ENCODE data around the gene B3GNT5. TPM values are rescaled to one million over a fixed set of nuclear protein-coding genes. Genes with fewer than 3 reads are reported as not detected.
A peak's percentile ranks its signal among the peaks of the same experiment; 100 is the strongest.
"Not testable (repeated sequence)": the region's sequence is repeated elsewhere in the genome, so short reads cannot be mapped to it uniquely, and the experiment has no call there.

B3GNT5 gene
- total RNA-seq, 1 donor from 2014 or later, result 25.0 TPM

DNA sequence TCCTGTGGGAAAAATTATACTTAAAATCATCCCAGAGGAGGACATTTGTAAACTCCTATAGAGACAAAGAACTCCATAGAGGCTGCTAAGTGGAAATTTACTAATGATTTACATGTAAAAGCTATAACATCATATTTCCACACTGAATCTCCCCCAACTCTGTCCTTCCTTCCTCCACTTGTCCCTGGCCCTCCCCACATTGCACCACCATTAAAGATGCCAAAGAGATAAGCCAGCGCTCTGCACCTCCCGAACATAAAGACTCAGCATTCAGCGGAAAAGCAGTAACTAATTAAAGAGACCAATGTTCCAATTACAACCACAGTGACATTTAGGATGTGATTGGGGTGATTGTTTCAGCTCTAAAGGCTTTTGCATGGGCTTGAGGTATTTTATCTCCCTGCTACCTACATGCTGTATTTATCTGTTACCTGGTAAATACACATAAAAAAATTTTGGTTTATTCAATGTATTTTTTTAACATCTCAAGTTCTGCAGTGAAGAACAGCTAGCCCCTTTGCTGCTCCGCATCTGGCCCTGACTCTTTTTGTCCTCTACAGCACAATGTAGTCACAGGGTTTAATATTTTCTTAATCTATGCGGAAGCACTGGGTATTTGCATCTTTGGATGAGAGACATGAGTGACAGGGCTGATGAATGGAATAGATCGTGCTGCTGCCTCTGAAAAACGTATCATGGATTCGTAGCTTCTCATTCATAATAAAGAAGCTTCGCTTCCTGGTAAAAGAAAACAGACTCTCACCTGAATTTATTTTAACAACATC is 35.3 kb upstream of the B3GNT5 start:
- no peak for DNase-seq
- Mint-ChIP-seq H3K27ac (no peak overlapping the region), H3K27me3 (peaks cover 2% of the 10 kb centered on the region), H3K36me3 (ENCODE audit: low read depth) (no peaks in the 10 kb centered on the region), H3K4me3 (no peak overlapping the region), H3K9me3 (no peaks in the 10 kb centered on the region), H3K4me1 (peaks cover 8% of the 10 kb centered on the region)
- intact Hi-C loops (cut with micrococcal nuclease), result no loop called here

- Mint-ChIP-seq H3K4me3 (no peak overlapping the region), H3K27me3 (peaks cover 2% of the 10 kb centered on the region), H3K36me3 (ENCODE audit: low read depth) (no peaks in the 10 kb centered on the region), H3K4me1 (peaks cover 13% of the 10 kb centered on the region), H3K9me3 (no peaks in the 10 kb centered on the region), H3K27ac (no peak overlapping the region)
- DNase-seq, result no peak
- intact Hi-C loops (cut with micrococcal nuclease), result no loop called here
Observed at GRCh38 chr3:183218826-183219225, 34.2 kb upstream of the B3GNT5 start.

GRCh38 chr3:183220828-183221227 is 32.2 kb upstream of the B3GNT5 start:
- no peak overlapping the region for H3K27ac Mint-ChIP-seq
- DNase-seq, result no peak
- intact Hi-C loops (cut with micrococcal nuclease), result no loop called here
- no peaks in the 10 kb centered on the region for H3K9me3 Mint-ChIP-seq
- no peaks in the 10 kb centered on the region for H3K27me3 Mint-ChIP-seq
- no peaks in the 10 kb centered on the region for H3K36me3 Mint-ChIP-seq (ENCODE audit: low read depth)
- no peak overlapping the region for H3K4me3 Mint-ChIP-seq
- peaks cover 26% of the 10 kb centered on the region for H3K4me1 Mint-ChIP-seq

GRCh38 chr3:183222631-183223235 is 30.3 kb upstream of the B3GNT5 start:
- H3K9me3 Mint-ChIP-seq, result peaks cover 3% of the 10 kb centered on the region
- intact Hi-C loops (cut with micrococcal nuclease), result no loop called here
- H3K4me1 Mint-ChIP-seq, result peaks cover 32% of the 10 kb centered on the region
- H3K36me3 Mint-ChIP-seq (ENCODE audit: low read depth), result peaks cover 3% of the 10 kb centered on the region
- H3K27ac Mint-ChIP-seq, result no peak overlapping the region
- H3K27me3 Mint-ChIP-seq, result no peaks in the 10 kb centered on the region
- no peak overlapping the region for H3K4me3 Mint-ChIP-seq
- no peak for DNase-seq

GRCh38 chr3:183224180-183224970 is 28.7 kb upstream of the B3GNT5 start:
- Mint-ChIP-seq H3K27me3 (no peaks in the 10 kb centered on the region), H3K4me3 (peak overlapping the region; percentile 74), H3K4me1 (peaks cover 32% of the 10 kb centered on the region), H3K27ac (peak overlapping the region; percentile 73), H3K9me3 (peaks cover 3% of the 10 kb centered on the region), H3K36me3 (ENCODE audit: low read depth) (peaks cover 3% of the 10 kb centered on the region)
- peak; percentile 85 for DNase-seq
- intact Hi-C loops (cut with micrococcal nuclease), result loop anchor here (1.0 kb wide), 2 partner anchors 13 to 29 kb away; partner anchors contain the start of gene B3GNT5

GRCh38 chr3:183226333-183226890 is 26.6 kb upstream of the B3GNT5 start:
- Mint-ChIP-seq H3K27me3 (no peaks in the 10 kb centered on the region), H3K4me1 (peaks cover 32% of the 10 kb centered on the region), H3K27ac (no peak overlapping the region), H3K4me3 (no peak overlapping the region), H3K9me3 (peaks cover 3% of the 10 kb centered on the region), H3K36me3 (ENCODE audit: low read depth) (peaks cover 3% of the 10 kb centered on the region)
- intact Hi-C loops (cut with micrococcal nuclease), result no loop called here
- no peak for DNase-seq

DNA sequence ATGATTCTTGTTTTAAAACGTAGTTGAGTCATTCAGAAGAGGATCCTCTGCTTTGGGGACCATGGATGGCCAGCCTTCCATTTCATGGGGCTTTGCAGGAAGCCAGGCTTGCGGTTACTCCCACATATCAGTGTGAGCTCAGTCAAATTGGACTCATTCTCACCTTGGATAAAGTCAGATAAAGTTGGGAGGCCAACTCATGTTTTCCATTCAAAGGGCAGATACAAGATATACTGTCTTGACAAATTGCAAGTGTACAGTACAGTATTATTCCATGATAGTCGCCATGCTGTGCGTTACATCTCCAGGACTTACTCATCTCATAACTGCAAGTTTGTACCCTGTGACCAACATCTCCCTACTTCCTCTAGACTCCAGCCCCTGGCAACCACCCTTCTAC is 25.5 kb upstream of the B3GNT5 start:
- intact Hi-C loops (cut with micrococcal nuclease), result loop anchor here (1.0 kb wide), 3 partner anchors 39 to 69 kb away; no protein-coding TSS in a partner anchor
- peak overlapping the region; percentile 14 for H3K27ac Mint-ChIP-seq
- no peaks in the 10 kb centered on the region for H3K27me3 Mint-ChIP-seq
- no peak for DNase-seq
- peaks cover 31% of the 10 kb centered on the region for H3K4me1 Mint-ChIP-seq
- H3K36me3 Mint-ChIP-seq (ENCODE audit: low read depth), result peaks cover 3% of the 10 kb centered on the region
- H3K4me3 Mint-ChIP-seq, result no peak overlapping the region
- peaks cover 3% of the 10 kb centered on the region for H3K9me3 Mint-ChIP-seq

DNA sequence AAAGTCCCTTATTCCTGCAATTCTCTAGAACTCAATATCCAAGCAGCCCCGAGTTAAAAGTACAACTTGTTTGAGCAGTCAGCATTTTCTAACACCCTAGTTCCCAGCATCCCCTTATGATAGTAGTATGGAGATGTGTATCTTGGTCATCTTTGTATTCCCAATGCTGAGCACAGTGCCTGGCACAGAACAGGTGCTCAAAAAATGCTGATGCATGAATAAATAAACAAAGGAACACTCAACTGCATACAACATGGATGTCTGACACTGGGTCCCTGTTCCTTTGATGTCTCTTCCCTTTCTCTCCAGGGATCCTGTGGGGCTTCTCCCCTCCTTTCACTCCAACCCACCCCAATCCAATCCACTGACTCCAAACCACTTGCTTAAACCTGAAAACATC is 23.9 kb upstream of the B3GNT5 start:
- intact Hi-C loops (cut with micrococcal nuclease), result no loop called here
- Mint-ChIP-seq H3K4me1 (peaks cover 22% of the 10 kb centered on the region), H3K9me3 (peaks cover 3% of the 10 kb centered on the region), H3K4me3 (no peak overlapping the region), H3K27ac (no peak overlapping the region), H3K27me3 (no peaks in the 10 kb centered on the region), H3K36me3 (ENCODE audit: low read depth) (peaks cover 3% of the 10 kb centered on the region)
- no peak for DNase-seq

DNA sequence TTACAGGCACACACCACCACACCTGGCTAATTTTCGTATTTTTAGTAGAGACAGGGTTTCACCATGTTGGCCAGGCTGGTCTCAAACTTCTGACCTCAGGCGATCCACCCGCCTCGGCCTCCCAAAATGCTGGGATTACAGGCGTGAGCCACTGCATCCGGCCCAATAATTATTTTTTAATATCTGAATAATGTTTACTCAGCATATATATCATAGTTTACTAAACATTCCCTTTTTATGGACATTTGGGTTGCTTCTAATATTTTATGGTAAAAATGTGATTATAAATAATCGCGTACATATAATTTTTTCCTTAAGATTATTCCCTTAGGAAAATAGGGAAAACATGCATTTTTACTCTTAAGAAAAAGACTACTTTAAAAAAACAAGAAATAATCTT is 22.8 kb upstream of the B3GNT5 start:
- H3K4me3 Mint-ChIP-seq; DNase-seq; intact Hi-C loops (cut with micrococcal nuclease); H3K9me3 Mint-ChIP-seq; H3K27me3 Mint-ChIP-seq; H3K27ac Mint-ChIP-seq; H3K36me3 Mint-ChIP-seq (ENCODE audit: low read depth): not testable (repeated sequence)
- peaks cover 12% of the 10 kb centered on the region for H3K4me1 Mint-ChIP-seq

GRCh38 chr3:183230826-183231225 is 22.2 kb upstream of the B3GNT5 start:
- DNase-seq, result no peak
- Mint-ChIP-seq H3K27ac (no peak overlapping the region), H3K36me3 (ENCODE audit: low read depth) (peaks cover 3% of the 10 kb centered on the region), H3K9me3 (peaks cover 3% of the 10 kb centered on the region), H3K4me3 (no peak overlapping the region), H3K27me3 (no peaks in the 10 kb centered on the region), H3K4me1 (peaks cover 11% of the 10 kb centered on the region)
- intact Hi-C loops (cut with micrococcal nuclease), result no loop called here

DNA sequence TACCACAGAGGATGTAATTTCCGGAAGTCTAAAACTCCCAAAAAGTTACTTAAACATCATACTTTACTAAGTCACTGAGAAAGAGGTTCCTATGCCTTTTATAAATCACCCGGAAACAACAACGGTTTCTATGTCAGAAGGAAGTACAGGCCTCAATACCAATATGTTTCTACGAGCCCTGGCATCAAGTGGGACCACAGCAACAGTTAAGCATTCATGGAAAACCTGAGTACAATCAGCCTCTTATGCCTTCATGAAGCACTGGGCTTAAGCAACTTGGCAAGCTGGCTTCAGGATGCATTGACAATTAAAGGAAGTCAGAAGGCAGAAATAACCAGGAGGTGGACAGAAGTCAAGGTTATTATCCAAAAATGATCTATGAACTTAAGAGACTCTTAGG is 19.1 kb upstream of the B3GNT5 start:
- Mint-ChIP-seq H3K4me3 (no peak overlapping the region), H3K4me1 (no peaks in the 10 kb centered on the region), H3K9me3 (no peaks in the 10 kb centered on the region), H3K27me3 (no peaks in the 10 kb centered on the region), H3K27ac (no peak overlapping the region), H3K36me3 (ENCODE audit: low read depth) (no peaks in the 10 kb centered on the region)
- DNase-seq, result no peak
- intact Hi-C loops (cut with micrococcal nuclease), result no loop called here

DNA sequence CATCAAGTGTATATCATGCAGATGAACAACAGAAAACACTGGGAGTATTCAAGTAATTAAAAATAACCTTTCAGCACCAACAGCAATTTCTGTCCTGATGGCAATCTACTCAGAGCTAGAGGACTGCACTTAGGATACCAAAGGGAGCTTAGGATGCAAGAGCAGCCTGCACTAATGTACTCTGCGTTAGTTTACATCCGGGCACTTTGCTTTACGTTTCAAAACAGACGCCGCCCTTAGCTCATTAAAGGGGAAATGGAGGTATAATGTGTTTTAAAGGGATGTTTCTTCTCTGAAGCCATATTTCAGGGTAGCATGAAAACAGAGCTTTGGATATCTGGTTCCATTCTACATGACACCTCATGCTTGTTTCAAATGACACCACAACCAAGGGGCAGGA is 14.0 kb upstream of the B3GNT5 start:
- Mint-ChIP-seq H3K4me1 (no peaks in the 10 kb centered on the region), H3K4me3 (no peak overlapping the region), H3K36me3 (ENCODE audit: low read depth) (peaks cover 15% of the 10 kb centered on the region), H3K27me3 (peaks cover 6% of the 10 kb centered on the region), H3K27ac (no peak overlapping the region), H3K9me3 (peaks cover 32% of the 10 kb centered on the region)
- intact Hi-C loops (cut with micrococcal nuclease), result no loop called here
- DNase-seq, result no peak

DNA sequence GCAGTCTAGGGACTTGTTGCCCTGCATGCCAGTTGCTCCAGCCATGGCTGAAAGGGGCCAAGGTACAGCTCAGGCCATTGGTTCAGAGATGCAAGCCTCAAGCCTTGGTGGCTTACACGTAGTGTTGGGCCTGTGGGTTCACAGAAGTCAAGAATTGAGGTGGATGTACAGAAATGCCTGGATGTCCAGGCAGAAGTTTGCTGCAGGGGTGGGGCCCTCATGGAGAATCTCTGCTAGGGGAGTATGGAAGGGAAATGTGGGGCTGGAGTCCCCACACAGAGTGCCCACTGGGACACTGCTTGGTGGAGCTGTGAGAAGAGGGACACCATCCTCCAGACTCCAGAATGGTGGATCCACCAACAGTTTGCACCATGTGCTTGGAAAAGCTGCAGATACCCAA is 10.6 kb upstream of the B3GNT5 start:
- intact Hi-C loops (cut with micrococcal nuclease), result no loop called here
- Mint-ChIP-seq H3K27me3 (peaks cover 6% of the 10 kb centered on the region), H3K36me3 (ENCODE audit: low read depth) (peaks cover 15% of the 10 kb centered on the region), H3K27ac (no peak overlapping the region), H3K4me3 (no peak overlapping the region), H3K9me3 (peaks cover 32% of the 10 kb centered on the region), H3K4me1 (no peaks in the 10 kb centered on the region)
- DNase-seq, result no peak

DNA sequence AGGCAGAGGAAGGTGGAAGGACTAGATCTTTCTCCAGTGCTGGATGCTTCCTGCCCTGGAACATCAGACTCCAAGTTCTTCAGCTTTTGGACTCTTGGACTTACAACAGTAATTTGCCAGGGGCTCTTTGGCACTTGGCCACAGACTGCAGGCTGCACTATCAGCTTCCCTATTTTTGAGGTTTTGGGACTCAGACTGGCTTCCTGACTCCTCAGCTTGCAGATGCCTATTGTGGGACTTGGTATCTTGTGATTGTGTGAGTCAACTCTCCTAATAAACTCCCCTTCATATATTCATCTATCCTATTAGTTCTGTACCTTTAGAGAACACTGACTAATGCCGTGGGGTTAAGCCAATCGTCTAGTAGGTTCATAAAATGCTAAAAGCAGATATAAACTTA is 8.8 kb upstream of the B3GNT5 start:
- no peak for DNase-seq
- Mint-ChIP-seq H3K27ac (no peak overlapping the region), H3K27me3 (peaks cover 6% of the 10 kb centered on the region), H3K9me3 (peaks cover 31% of the 10 kb centered on the region), H3K4me1 (no peaks in the 10 kb centered on the region), H3K36me3 (ENCODE audit: low read depth) (peaks cover 15% of the 10 kb centered on the region), H3K4me3 (no peak overlapping the region)
- intact Hi-C loops (cut with micrococcal nuclease), result no loop called here

Measured in activated CD4-positive, alpha-beta T cell treated with anti-CD3 and anti-CD28 coated beads, Interleukin-2, amount 10 ng/mL, durations not matched to agents 24 days and 14 days (primary cell).